Suprapubic skin (tissue), 4 donors: ENCODE measurements around the gene DTX3L. TPM values are rescaled to one million over a fixed set of nuclear protein-coding genes. Genes with fewer than 3 reads are reported as not detected.

Experiments
- DNase-seq, 2 donors: peaks; one replicate each; pipeline ENCODE4 v3.0.0-alpha.2; 2019; ENCODE audit warnings: low spot score in 2 of 2
- H3K27ac ChIP-seq: fragments of 200-600 bp; sonication (generic); one replicate; pipeline ENCODE4 v1.5.1; 2019
- H3K27me3 ChIP-seq: fragments of 200-600 bp; sonication (generic); one replicate; pipeline ENCODE4 v1.5.1; 2019
- H3K36me3 ChIP-seq: fragments of 200-600 bp; sonication (generic); one replicate; pipeline ENCODE4 v1.5.1; 2019
- H3K4me1 ChIP-seq: fragments of 200-600 bp; sonication (generic); one replicate; pipeline ENCODE4 v1.5.1; 2019
- H3K4me3 ChIP-seq: fragments of 200-600 bp; sonication (generic); one replicate; pipeline ENCODE4 v1.5.1; 2019; ENCODE audit warnings: mild to moderate bottlenecking
- H3K9me3 ChIP-seq: fragments of 200-600 bp; sonication (generic); one replicate; pipeline ENCODE4 v1.5.1; 2019
- EP300 ChIP-seq: sonication (generic); formaldehyde crosslinking; IDR thresholded peaks from one replicate; pipeline ENCODE4 v1.6.1; 2017; ENCODE audit warnings: antibody characterized with exemption
- POLR2A ChIP-seq, 2 donors: fragments of 450-650 bp; IDR thresholded peaks; one replicate each; pipeline ENCODE4 v1.6.1; 2017; ENCODE audit warnings: antibody characterized with exemption in 2 of 2, mild to moderate bottlenecking in 2 of 2, moderate library complexity in 2 of 2
- POLR2AphosphoS5 ChIP-seq, 3 donors: sonication (generic); formaldehyde crosslinking; IDR thresholded peaks; one replicate each; pipeline ENCODE4 v1.6.1; 2017; ENCODE audit warnings: antibody characterized with exemption in 3 of 3
- WGBS: methylation state at CpG from one replicate; pipeline ENCODE4 v1.1.5; 2018; 5-methylcytosine and 5-hydroxymethylcytosine counted together
- total RNA-seq, 4 donors: library from RNA; depleted of rRNA; stranded (reverse); fragments of >200 nt; gene quantifications; one replicate each; pipeline ENCODE4 v1.1.0, GENCODE V29; 2016
- TF ChIP-seq, protein P1 (sequence below), 2 donors: fragments of 200-600 bp in 1 of 2; fragments of 450-650 bp in 1 of 2; sonication (generic) in 1 of 2; IDR thresholded peaks; one replicate each; pipeline ENCODE4 v1.5.1; 2016 to 2019; ENCODE audit warnings: antibody characterized with exemption in 2 of 2, mild to moderate bottlenecking in 1 of 2, moderate library complexity in 1 of 2

DTX3L gene
- total RNA-seq, 4 donors from 2014 or later = 7.6 to 15.3 (median 12.7) TPM

DNA sequence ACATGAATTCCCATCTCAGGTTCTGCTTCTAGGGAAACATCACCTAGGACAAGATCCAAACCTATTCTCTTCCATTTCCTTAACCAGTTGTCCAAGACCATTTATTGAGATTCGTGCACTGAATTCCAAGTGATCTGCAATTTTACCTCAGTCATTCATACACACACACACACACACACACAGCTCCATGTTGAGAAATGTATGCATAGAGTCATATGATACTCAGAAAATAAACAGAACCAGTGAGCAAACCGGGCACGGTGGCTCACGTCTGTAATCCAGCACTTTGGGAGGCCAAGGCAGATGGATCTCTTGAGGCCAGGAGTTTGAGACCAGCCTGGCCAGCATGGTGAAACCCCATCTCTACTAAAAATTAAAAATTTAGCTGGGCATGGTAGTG lies 43.3 kb upstream of the DTX3L start:
- DNase-seq = no peak
- Histone ChIP-seq H3K36me3 (no peaks in the 10 kb centered on the region), H3K4me1 (no peaks in the 10 kb centered on the region), H3K4me3 (no peak overlapping the region), H3K27ac (no peak overlapping the region), H3K9me3 (no peaks in the 10 kb centered on the region), H3K27me3 (no peaks in the 10 kb centered on the region)
- WGBS = 87% methylated on average over 4 of the region's 4 CpGs
- TF ChIP-seq, protein P1, sequence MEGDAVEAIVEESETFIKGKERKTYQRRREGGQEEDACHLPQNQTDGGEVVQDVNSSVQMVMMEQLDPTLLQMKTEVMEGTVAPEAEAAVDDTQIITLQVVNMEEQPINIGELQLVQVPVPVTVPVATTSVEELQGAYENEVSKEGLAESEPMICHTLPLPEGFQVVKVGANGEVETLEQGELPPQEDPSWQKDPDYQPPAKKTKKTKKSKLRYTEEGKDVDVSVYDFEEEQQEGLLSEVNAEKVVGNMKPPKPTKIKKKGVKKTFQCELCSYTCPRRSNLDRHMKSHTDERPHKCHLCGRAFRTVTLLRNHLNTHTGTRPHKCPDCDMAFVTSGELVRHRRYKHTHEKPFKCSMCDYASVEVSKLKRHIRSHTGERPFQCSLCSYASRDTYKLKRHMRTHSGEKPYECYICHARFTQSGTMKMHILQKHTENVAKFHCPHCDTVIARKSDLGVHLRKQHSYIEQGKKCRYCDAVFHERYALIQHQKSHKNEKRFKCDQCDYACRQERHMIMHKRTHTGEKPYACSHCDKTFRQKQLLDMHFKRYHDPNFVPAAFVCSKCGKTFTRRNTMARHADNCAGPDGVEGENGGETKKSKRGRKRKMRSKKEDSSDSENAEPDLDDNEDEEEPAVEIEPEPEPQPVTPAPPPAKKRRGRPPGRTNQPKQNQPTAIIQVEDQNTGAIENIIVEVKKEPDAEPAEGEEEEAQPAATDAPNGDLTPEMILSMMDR (IDR thresholded peaks at IDR 0.05) = no peak
- no peak for TF ChIP-seq EP300
- no peak for TF ChIP-seq POLR2A (IDR thresholded peaks at IDR 0.05)
- no peak for TF ChIP-seq POLR2AphosphoS5 (IDR thresholded peaks at IDR 0.05)

DNA sequence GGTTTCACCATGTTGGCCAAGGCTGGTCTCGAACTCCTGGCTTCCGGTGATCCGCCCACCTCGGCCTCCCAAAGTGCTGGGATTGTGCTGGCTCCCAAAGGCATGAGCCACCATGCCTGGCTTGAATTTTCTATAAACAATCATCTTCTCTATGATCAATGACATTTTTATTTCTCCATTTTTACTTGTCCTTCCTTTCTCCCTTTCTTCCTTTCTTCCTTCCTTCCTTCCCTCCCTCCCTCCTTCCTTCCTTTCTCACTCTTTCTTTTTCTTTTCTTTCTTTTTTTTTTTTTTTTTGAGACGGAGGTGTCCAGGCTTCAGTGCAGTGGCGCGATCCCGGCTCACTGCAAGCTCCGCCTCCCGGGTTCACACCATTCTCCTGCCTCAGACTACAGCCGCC lies 40.8 kb upstream of the DTX3L start:
- H3K27me3 ChIP-seq = no peaks in the 10 kb centered on the region
- no peaks in the 10 kb centered on the region for H3K4me1 ChIP-seq
- H3K9me3 ChIP-seq = no peaks in the 10 kb centered on the region
- peaks cover 13% of the 10 kb centered on the region for H3K36me3 ChIP-seq
- WGBS = 91% methylated on average over 11 of the region's 11 CpGs
- no peak overlapping the region for H3K27ac ChIP-seq
- TF ChIP-seq, protein P1 (IDR thresholded peaks at IDR 0.05) = no peak
- TF ChIP-seq POLR2A (IDR thresholded peaks at IDR 0.05) (no peak), POLR2AphosphoS5 (IDR thresholded peaks at IDR 0.05) (no peak)
- no peak for DNase-seq
- no peak overlapping the region for H3K4me3 ChIP-seq

DNA sequence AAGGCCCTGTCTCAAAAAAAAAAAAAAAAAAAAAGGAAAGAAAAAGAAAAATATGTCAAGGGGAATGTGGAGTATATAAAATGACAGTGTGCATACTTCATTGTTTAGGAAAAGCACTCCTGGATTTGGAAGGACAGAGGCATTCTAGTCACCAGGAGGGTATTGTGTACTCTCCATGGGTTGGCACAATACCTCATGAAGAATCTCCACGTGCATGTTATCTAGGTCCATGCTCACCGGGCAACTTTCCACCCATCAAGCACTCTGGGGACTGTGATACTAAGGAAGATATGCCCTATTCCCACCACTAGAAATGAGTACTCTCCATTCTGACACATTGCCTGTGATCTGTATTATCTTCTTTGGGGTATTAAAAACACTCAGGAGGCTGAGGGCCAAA lies 34.0 kb upstream of the DTX3L start:
- Histone ChIP-seq H3K9me3 (no peaks in the 10 kb centered on the region), H3K36me3 (peaks cover 63% of the 10 kb centered on the region), H3K4me3 (no peak overlapping the region), H3K27me3 (no peaks in the 10 kb centered on the region), H3K27ac (no peak overlapping the region), H3K4me1 (no peaks in the 10 kb centered on the region)
- WGBS = 89% methylated on average over 2 of the region's 2 CpGs
- TF ChIP-seq POLR2AphosphoS5 (IDR thresholded peaks at IDR 0.05) (no peak), EP300 (no peak), POLR2A (IDR thresholded peaks at IDR 0.05) (no peak)
- TF ChIP-seq, protein P1 (IDR thresholded peaks at IDR 0.05) = no peak
- DNase-seq = no peak

DNA sequence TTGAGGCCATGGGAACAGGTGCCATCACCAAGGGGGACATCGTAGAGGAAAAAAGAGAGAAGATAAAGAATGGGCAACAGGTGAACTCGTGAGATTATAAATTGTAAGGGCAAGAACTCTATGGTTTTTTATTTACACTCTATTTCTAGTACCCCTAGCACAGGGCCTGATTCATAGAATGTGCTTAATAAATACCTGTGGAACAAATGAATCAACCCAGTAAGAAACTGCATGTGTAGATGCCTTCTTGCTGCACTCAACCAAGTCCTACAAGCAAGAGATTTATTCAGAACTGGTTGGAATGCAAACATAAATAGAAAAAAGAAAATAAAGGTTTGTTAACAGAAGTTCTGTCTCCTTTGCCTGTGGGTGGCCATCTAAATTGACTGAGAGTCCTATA lies 30.7 kb upstream of the DTX3L start:
- no peak overlapping the region for H3K4me3 ChIP-seq
- no peaks in the 10 kb centered on the region for H3K4me1 ChIP-seq
- no peak for DNase-seq
- no peaks in the 10 kb centered on the region for H3K9me3 ChIP-seq
- 98% methylated on average over 2 of the region's 2 CpGs for WGBS
- no peak overlapping the region for H3K27ac ChIP-seq
- no peak for TF ChIP-seq POLR2AphosphoS5 (IDR thresholded peaks at IDR 0.05)
- TF ChIP-seq, protein P1 (IDR thresholded peaks at IDR 0.05) = no peak
- peaks cover 66% of the 10 kb centered on the region for H3K36me3 ChIP-seq
- H3K27me3 ChIP-seq = no peaks in the 10 kb centered on the region

DNA sequence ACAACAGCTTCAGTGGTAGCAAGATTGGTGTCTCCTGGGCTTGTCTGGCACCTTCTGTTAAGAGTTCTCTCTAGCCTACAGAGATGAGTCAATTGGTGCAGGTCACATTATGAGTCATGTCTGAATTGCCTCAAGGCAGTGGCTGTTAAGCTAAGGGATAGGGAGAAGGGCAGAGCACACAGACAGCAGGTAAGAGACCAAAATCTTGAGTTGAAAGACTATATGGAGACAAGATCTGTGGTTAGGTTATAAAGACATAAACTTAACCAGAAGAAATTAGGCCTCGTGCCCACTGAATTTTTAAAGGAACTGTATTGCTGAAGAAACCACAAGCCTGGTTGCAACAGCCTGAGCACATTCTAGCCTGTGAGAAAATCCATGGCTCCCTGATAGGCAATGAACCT lies 30.2 kb upstream of the DTX3L start:
- Histone ChIP-seq H3K36me3 (peaks cover 66% of the 10 kb centered on the region), H3K9me3 (no peaks in the 10 kb centered on the region), H3K4me1 (no peaks in the 10 kb centered on the region), H3K4me3 (no peak overlapping the region), H3K27ac (no peak overlapping the region), H3K27me3 (no peaks in the 10 kb centered on the region)
- no peak for DNase-seq
- 52% methylated on average over 1 of the region's 1 CpG for WGBS
- TF ChIP-seq POLR2A (IDR thresholded peaks at IDR 0.05) = no peak
- TF ChIP-seq EP300 = no peak
- TF ChIP-seq, protein P1 (IDR thresholded peaks at IDR 0.05) = no peak
- TF ChIP-seq POLR2AphosphoS5 (IDR thresholded peaks at IDR 0.05) = no peak
